H1 (cell line): ENCODE measurements around the gene CLDN9. TPM values are rescaled to one million over a fixed set of nuclear protein-coding genes. Genes with fewer than 3 reads are reported as not detected.

Source experiments
- BCL11A ChIP-seq, 2 experiments: IDR thresholded peaks; one replicate each; pipeline ENCODE4 v1.6.1; 2011; ENCODE audit warnings: low read depth in 2 of 2, low read length in 2 of 2, mild to moderate bottlenecking in 2 of 2
- CHD1 ChIP-seq: IDR thresholded peaks from 2 replicates; pipeline ENCODE4 v1.6.1; 2012; ENCODE audit warnings: low read depth, low read length, improper control_type of control experiment
- CHD2 ChIP-seq: IDR thresholded peaks from 2 replicates; pipeline ENCODE4 v1.6.1; 2012; ENCODE audit warnings: low read length, improper control_type of control experiment
- CTBP2 ChIP-seq: IDR thresholded peaks from 2 replicates; pipeline ENCODE4 v1.7.0; 2011; ENCODE audit warnings: borderline replicate concordance, mild to moderate bottlenecking, moderate library complexity, mixed read lengths, low read length; ENCODE audit not compliant: insufficient read depth, insufficient read length
- HDAC2 ChIP-seq, 2 experiments: fragments of 300-600 bp in 1 of 2; sonication (generic) in 1 of 2; IDR thresholded peaks; 2 replicates each; pipeline ENCODE4 v1.6.1; 2011 to 2012; ENCODE audit warnings: low read depth in 2 of 2, low read length in 2 of 2, mild to moderate bottlenecking in 2 of 2, moderate library complexity in 2 of 2, borderline replicate concordance in 1 of 2, inconsistent platforms in 1 of 2
- HDAC6 ChIP-seq: IDR thresholded peaks from one replicate; pipeline ENCODE4 v1.7.1; 2012; ENCODE audit warnings: low read depth, mild to moderate bottlenecking, inconsistent platforms, low read length, moderate library complexity
- JUND ChIP-seq: IDR thresholded peaks from 2 replicates; pipeline ENCODE4 v1.6.1; 2011; ENCODE audit warnings: mild to moderate bottlenecking, improper control_type of control experiment, low read length
- KDM5A ChIP-seq: fragments of 200-600 bp; IDR thresholded peaks from 2 replicates; pipeline ENCODE4 v1.7.1; 2012; ENCODE audit warnings: mild to moderate bottlenecking, low read length, inconsistent platforms, mixed read lengths
- NANOG ChIP-seq: IDR thresholded peaks from 2 replicates; pipeline ENCODE4 v1.6.1; 2011; ENCODE audit warnings: low read length, low read depth, mild to moderate bottlenecking, inconsistent platforms; ENCODE audit not compliant: insufficient read depth, poor library complexity, severe bottlenecking
- NRF1 ChIP-seq: IDR thresholded peaks from 2 replicates; pipeline ENCODE4 v1.6.1; 2011; ENCODE audit warnings: mild to moderate bottlenecking, low read depth, low read length, improper control_type of control experiment
- POLR2A ChIP-seq, 2 experiments: IDR thresholded peaks; 1 replicate in 1 of 2; 2 replicates in 1 of 2; pipeline ENCODE4 v1.6.1; 2011; ENCODE audit warnings: low read depth in 2 of 2, low read length in 2 of 2, mild to moderate bottlenecking in 2 of 2; ENCODE audit errors: control extremely low read depth in 1 of 2
- POLR2AphosphoS5 ChIP-seq: IDR thresholded peaks from 2 replicates; pipeline ENCODE4 v1.6.1; 2011; ENCODE audit warnings: low read depth, low read length
- SAP30 ChIP-seq: fragments of 300-600 bp; sonication (generic); IDR thresholded peaks from 2 replicates; pipeline ENCODE4 v1.7.1; 2012; ENCODE audit warnings: low read length, moderate library complexity, mild to moderate bottlenecking, inconsistent platforms; ENCODE audit not compliant: insufficient read depth, insufficient replicate concordance
- SIX5 ChIP-seq: IDR thresholded peaks from 2 replicates; pipeline ENCODE4 v1.6.1; 2011; ENCODE audit warnings: mild to moderate bottlenecking, low read depth, low read length
- SP1 ChIP-seq: IDR thresholded peaks from 2 replicates; pipeline ENCODE4 v1.6.1; 2011; ENCODE audit warnings: low read depth, low read length
- SRF ChIP-seq: IDR thresholded peaks from 2 replicates; pipeline ENCODE4 v1.6.1; 2011; ENCODE audit warnings: mild to moderate bottlenecking, low read depth, low read length, moderate library complexity
- TCF12 ChIP-seq: IDR thresholded peaks from 2 replicates; pipeline ENCODE4 v1.6.1; 2011; ENCODE audit warnings: low read depth, mild to moderate bottlenecking, low read length
- TEAD4 ChIP-seq: IDR thresholded peaks from 2 replicates; pipeline ENCODE4 v1.6.1; 2012; ENCODE audit warnings: low read depth, low read length, inconsistent platforms, mixed read lengths
- YY1 ChIP-seq: IDR thresholded peaks from 2 replicates; pipeline ENCODE4 v1.6.1; 2011; ENCODE audit warnings: low read depth, mild to moderate bottlenecking, low read length
- polyA plus RNA-seq, 7 experiments: library from polyadenylated mRNA; depleted of rRNA in 3 of 7; stranded (reverse) in 5 of 7; unstranded in 2 of 7; fragments of >200 nt in 5 of 7; fragments of 200-250 nt in 2 of 7; gene quantifications; 1 replicate in 5 of 7; 2 replicates in 1 of 7; 4 replicates in 1 of 7; pipeline versions ENCODE4 v1.2.1 to v1.2.3, GENCODE V29; 2011 to 2013; ENCODE audit warnings: missing spikeins in 2 of 7, mixed read lengths in 2 of 7
- total RNA-seq: library from RNA; stranded (reverse); fragmentation: NEBNext Ultra II Directional; extraction: Animal tissue kit (Norgen Biotek cat#: 25700); gene quantifications from 2 replicates; pipeline ENCODE4 v1.2.1, GENCODE V29; 2021
- TF ChIP-seq, protein P1 (sequence below): IDR thresholded peaks from 2 replicates; pipeline ENCODE4 v1.6.1; 2012; ENCODE audit warnings: inconsistent platforms
- TF ChIP-seq, protein P2 (sequence below): IDR thresholded peaks from 2 replicates; pipeline ENCODE4 v1.6.1; 2012; ENCODE audit warnings: inconsistent platforms
- TF ChIP-seq, protein P3 (sequence below): IDR thresholded peaks from 2 replicates; pipeline ENCODE4 v1.6.1; 2011; ENCODE audit warnings: low read depth, mild to moderate bottlenecking, low read length; ENCODE audit not compliant: insufficient read depth

CLDN9 gene
- total and polyA plus RNA-seq, 2 of the 8 experiments (the other 6 are each of a cell fraction or from before 2014, with no cell fraction given), result 0.60 to 0.89 TPM

DNA sequence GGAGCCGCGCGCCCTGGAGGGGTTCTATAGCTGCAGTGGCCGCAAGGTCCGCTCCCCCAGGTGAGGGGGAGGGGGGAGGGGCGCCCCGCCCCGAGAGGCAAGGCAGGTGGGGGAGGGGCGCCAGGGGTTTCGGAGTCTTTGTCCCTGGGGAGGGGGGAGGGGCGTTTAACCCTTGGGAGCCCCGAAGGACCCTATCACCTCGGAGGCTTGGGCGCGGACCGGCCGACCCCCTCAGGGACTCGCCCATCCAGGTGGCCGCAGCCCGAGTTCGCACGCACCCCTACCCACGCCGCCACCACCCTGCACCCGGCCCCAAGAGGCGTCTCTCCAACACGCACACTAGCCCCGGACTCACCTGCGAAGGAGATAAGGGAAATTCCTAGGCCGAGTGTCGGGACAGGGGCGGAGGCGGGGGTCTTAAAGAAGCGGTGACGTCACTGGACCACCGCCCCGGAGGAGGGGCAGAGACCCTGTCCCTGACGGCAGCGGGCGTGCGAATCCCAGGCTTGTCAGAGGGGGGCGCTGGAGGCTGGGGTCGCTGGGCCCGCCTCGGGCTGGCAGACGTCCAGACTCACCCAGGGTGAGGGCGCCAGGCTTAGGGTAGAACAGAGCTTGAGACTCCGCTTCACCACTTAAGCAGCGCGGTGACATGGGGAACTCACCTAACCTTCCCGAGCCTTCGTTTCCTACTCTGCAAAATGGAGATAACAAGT is 5.2 kb downstream of the CLDN9 start, which contains the start of gene CLDN6 (continued):
- TF ChIP-seq POLR2A (IDR thresholded peaks at IDR 0.05; ENCODE audit: control extremely low read depth in 1 of 2, low read depth in 2 of 2, low read length in 2 of 2) (peak; percentile 98 to 99), NRF1 (no peak; the same call in 1 of the 2 replicates), HDAC2 (IDR thresholded peaks at IDR 0.05; ENCODE audit: borderline replicate concordance in 1 of 2, low read depth in 2 of 2, low read length in 2 of 2) (no peak), JUND (peak; percentile 93), TEAD4 (peak; percentile 54; the same call in 1 of the 2 replicates), SAP30 (no peak), BCL11A (IDR thresholded peaks at IDR 0.05; ENCODE audit: low read depth in 2 of 2, low read length in 2 of 2) (no peak), POLR2AphosphoS5 (peak; percentile 98), CHD1 (no peak), SP1 (0 out of 2 replicates have a peak, but pooled peaks have one; percentile 45), SIX5 (no peak), HDAC6 (no peak), SRF (no peak), NANOG (no peak), YY1 (no peak), CTBP2 (no peak), KDM5A (no peak), TCF12 (peak; percentile 73; the same call in 1 of the 2 replicates), CHD2 (peak; percentile 39; the same call in 1 of the 2 replicates)
- TF ChIP-seq, protein P1, sequence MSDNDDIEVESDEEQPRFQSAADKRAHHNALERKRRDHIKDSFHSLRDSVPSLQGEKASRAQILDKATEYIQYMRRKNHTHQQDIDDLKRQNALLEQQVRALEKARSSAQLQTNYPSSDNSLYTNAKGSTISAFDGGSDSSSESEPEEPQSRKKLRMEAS, result no peak; the same call in none of the 2 replicates
- TF ChIP-seq, protein P2, sequence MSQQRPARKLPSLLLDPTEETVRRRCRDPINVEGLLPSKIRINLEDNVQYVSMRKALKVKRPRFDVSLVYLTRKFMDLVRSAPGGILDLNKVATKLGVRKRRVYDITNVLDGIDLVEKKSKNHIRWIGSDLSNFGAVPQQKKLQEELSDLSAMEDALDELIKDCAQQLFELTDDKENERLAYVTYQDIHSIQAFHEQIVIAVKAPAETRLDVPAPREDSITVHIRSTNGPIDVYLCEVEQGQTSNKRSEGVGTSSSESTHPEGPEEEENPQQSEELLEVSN, result no peak
- TF ChIP-seq, protein P3, sequence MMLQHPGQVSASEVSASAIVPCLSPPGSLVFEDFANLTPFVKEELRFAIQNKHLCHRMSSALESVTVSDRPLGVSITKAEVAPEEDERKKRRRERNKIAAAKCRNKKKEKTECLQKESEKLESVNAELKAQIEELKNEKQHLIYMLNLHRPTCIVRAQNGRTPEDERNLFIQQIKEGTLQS, result no peak
